ENCODE data around the gene ZNF22.

Gene ZNF22

DNA sequence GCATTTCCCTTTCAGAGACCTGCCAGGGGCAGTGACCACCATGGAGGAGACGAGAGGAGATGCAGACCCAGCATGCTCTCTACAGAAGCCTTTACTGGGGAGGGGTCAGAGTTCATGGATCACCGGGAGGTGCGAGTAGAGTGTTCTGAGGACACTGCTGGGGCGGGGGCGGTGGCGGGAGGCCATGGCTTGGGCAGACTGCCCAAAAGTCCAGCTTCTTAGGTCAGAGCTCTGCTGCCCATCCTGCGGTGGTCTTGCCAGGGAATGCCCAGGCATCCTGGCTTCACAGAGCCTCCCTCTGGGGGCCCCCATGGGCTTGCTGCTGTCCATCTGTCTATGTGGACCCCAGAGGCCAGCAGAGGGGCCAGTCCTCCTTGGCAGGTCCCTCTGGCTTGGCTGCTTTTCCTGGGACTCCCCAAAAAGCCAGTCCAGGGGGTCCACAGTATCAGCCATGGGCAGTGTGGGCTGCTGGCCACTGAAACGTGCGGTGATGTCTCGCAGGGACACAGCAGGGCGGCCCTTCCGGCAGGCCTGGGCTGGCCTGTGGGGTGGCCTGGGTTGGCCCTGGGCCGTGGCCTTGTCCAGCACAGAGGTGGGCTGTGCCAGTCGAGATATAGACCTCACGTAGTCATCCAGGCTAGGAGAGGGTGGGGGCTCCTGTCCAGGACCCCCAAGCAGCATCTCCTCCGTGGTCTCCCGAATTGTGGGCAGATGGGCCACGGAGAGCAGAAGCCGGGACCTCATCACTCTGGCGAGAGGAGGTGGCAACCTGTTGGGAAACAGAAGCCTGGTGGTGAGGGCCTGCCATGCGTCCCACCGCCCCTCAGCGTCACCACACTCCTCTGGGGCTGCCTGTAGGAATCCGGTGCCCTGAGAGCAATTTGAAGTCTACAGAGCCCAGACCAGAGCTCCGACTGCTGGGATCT lies 23.2 kb upstream of the ZNF22 start:
- DNase-seq (ENCODE audit: low read depth in 2 of 2) = no peak

DNA sequence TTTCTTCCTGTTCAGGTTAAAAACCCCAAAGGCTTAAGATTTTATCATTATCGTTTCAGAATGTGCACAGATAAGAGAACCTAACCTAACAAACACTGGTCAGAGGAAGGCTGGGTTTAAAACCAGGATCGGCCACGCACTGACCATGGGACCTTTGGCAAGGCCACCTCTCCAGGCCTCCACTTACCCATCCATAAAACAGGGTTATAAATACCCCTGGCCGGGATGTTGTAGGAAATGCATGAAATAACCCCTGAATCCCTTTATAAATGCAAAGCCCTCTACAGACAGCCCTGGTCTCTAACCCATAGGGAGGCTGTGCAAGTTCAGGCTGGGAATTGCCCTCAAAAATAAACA lies 22.5 kb upstream of the ZNF22 start:
- no peak for DNase-seq (ENCODE audit: low read depth in 2 of 2)

DNA sequence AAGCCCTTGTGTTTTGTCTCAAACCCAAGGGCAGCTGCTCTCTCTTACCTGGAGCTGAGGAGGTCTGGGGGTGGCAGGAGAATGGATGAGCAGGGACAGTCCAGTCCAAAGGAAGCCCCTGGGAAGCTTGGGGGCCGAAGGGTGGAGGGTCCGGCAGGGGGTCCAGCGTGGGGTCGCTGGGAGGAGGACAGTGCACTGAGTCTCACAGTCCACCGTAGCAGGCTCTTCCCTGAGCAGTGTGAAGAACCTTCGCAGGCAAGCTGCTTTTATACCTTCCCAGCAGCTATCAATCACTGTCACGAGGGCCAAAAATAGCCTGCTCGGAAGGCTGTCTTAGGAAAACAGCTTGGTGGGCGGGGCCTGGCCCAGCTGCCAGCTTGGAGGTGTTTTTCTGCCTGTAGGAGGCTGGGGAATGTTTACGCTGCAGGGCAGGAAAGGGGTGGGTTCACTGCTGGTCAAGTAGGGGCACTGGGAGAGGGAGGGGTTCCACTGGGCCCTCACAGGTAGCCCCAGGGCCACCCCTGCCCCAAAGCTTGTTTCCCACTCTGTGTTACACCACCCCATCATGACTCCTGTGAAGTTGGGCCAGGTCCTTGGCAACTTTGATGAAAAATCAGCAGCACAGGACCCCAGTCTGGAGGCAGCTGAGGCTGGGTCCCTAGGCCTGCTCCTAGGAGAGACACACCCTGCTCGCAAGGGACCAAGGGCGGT lies 22.0 kb upstream of the ZNF22 start, which contains the start of gene DEPP1:
Gene DEPP1 (minus strand): TSS at position 240 of the 711 bp plus-strand sequence. CDS start 779 bp downstream, outside the sequence.
- DNase-seq (ENCODE audit: low read depth in 2 of 2) = no peak

DNA sequence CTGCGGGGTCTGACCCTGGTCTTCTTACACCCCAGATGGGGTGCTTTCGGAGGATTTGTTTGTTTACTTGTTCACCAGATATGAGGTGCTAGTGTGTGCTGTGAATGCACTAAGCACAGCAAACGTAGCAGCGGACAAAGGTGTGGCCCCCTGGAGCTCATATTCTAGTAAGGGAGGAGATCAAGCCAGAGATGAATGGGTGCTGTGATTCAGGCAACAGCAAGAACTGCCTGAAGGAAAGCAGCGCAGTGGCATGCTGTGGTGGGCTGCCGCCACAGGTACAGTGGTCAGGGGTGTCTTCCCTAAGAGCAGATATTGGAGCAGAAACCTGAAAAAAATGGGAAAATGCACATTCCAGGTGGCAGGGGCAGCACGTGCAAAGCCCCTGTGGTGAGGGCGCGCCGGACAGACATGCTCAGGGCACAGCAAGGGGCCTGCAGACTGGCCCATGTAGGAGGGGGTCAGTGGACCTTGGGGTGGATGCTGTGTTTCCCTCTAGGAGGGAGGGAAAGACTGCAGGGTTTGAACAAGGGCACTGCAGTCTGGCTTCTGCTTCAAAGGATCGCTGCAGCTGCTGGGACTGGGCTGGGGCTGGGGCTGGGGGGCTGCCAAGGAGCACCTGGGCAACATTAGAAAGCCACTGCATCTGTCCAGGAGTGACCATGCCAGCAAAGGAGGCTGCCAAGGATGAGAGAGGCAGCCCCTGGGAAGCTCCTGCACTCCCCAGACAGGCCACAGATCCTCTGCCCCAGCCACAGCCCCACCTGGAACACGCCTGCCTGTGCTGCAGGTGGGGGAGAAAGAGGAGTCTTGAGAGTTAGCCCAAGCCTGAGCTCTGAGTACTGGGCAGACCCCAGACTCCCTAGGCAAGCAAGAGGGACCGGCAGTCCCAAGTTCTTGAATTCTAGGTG lies 21.2 kb upstream of the ZNF22 start:
- DNase-seq (ENCODE audit: low read depth in 2 of 2) = no peak

DNA sequence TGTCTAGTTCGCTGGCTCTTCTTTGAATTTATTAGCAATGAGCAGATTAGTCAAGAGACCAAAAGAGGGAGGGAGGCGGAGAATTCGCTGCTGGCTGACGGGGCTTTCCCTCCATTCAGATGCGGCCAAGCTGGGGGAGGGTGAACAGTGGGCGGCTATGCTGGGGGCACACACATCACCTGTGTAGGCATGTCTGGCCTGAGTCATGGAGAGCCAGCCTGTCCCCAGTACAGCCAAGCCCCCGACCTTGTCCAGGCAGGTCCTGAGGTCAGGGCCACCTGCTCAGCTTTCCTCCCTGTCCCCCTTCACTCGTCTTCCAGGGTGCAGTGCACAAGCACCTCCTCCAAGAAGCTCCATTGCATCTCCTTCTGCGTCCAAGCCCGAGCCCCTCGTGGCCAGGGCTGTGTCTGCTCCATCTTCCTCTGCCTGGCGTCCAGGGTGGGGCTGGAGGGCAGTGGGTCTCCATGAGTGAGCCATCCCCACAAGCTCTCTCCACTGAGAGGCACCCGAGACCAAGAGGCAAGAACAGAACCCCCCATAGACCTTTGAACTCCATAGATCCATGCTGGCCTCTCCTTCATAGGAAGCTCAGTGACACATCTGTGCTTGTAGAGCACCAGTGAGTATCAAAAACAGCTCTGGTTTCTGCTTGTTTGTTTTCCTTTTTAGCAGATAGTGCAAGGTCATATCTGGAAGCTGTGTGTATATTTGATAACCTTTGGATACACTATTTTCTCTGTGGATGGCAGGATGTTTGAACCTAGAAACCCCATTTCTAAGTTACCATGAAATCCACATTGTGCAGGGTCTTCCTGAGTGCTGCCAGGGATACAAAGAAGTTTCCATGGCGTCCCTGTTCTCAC lies 20.2 kb upstream of the ZNF22 start:
- DNase-seq (ENCODE audit: low read depth in 2 of 2) = no peak

DNA sequence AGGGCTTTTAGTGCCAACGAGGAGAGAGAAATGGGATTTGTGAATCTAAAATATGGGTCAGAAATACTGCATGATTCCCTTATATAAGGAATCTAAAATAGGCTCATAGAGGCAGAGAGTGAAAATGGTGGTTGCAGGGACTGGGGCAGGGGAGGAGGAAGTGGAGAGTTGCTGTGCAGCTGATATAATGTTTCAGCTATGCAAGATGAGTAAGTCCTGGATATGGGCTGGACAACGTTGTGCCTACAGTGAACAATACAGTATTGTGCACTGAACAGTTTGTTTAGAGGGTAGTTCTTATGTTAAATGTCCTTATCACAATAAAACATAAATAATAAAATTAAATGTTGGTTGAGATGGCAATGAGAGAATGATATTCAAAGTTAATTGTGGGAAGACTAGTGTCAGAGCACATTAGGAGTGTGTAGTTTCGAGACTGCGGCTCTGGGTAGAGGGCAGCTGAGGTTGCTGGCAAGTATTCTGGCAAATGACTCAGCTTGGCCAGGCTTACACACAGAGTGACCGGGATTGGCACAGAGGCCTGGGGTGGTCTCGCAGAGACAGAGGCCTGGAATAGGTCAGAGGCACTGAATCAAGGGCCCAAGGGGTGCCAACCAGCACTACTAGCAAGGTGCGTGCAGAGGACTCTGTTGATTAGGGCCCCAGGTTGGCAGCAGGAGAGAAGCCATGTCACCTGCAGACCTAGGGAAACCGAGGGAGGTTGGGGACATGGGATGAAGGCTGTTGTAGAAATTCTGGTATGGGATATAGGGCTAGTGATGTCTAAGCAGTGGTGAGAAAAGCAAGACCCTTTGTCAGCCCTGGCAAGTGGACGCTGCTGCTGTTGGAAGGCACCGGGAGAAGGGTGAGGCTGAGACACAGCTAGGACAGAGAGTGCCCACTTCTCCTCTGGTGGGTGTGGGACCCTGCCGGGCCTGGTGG lies 19.3 kb upstream of the ZNF22 start:
- no peak for DNase-seq (ENCODE audit: low read depth in 2 of 2)

DNA sequence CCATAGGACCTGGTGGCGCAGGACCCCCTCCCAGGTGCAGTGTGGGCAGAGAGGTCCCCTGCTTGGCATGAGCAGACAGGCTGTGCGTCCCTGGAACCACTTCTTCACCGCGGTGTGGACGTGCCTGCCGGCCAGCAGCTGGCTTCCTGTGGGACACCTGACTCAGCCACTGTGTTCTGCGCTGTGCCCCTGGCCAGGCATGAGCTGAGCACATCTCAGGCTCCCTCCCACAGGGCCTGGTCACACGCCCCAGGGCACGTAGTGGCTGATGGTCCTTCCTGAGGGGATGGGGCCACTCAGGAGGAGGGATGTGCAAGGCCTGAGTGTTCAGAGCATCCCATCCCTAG lies 18.6 kb upstream of the ZNF22 start:
- DNase-seq (ENCODE audit: low read depth in 2 of 2) = no peak

DNA sequence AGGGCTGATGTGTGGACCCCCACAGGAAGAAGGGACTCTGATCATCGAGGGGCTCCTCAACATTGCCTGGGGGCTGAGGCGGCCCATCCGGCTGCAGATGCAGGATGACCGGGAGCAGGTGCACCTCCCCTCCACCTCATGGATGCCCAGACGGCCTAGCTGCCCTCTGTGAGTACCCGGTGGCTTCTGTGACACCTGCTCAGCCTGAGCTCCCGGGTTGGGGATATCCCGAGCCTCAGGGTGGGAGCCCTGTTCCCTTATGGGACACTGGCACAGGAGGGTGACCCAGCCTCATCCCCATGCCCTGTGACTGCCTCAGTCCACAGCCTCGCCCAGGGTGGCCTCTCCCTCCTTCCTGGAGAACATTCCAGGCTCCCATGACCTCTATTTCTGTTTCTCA lies 18.2 kb upstream of the ZNF22 start:
- no peak for DNase-seq (ENCODE audit: low read depth in 2 of 2)

DNA sequence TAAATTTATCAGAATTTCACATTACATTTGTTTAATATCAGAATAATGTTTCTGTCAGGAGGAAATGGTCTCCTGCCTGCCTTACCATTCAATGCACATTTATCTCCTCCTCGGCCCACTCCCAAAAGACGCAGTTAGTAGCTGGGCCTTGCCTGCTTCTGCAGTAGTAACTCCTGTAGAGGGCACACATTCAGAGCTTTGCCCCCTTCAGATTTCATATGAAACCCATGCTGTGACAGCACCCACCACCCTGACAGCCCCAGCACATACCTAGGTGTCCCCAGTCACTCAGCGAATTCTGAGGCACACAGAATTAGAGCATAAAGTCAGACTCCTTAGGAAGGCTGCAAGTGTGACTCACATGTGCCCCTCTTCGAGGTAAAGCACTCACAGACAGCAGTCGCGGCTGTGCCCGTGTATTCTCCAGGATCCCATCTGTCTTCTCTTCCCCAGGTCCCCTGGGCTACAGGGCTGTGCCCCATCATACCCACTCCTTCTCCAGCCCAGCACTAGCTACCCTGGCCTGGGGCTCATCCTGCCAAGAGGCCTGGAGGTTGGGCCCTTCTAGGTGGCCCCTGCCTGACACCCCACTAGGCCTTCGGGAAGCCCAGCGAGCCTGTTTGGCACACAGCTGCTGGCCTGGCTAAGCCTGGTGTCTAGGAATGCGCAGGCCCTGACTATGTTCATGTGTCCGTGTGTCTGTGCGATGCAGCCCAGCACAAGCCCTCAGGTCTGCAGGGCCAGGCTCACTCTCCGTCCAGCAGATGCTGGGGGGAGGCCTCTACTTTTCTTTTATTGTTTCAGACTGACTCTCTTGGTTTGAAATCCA lies 17.4 kb upstream of the ZNF22 start:
- no peak for DNase-seq (ENCODE audit: low read depth in 2 of 2)

DNA sequence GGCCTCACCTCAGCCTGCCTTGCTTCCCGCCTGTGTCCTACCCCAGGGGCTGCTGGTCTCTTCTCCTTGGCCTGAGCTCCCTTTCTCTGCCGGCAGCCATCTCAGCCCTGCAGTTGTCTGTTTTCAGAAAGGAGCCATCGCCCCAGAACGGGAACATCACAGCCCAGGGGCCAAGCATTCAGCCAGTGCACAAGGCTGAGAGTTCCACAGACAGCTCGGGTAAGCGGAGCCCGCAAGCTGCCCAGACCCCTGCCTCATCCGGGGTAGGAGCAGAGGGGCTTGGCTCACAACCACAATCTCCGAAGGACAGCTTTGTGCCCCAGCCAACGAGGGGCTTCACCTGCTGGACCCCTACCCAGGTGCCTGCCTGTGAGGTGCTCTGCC lies 16.8 kb upstream of the ZNF22 start:
- DNase-seq (ENCODE audit: low read depth in 2 of 2) = no peak

DNA sequence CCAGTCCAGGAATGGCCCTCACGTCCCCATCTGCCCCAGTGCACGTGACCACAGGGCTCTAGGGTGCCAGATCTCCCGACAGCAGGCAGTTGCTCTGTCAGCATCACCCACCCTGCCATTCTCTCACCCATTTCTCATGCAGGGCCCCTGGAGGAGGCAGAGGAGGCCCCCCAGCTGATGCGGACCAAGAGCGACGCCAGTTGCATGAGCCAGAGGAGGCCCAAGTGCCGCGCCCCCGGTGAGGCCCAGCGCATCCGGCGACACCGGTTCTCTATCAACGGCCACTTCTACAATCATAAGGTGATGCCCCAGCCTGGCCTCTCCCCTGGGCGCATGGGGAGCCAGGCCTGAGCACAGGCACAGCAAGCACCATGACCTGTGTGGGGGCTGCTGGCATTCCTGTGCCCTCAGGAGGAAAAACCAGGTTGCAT lies 16.0 kb upstream of the ZNF22 start:
- DNase-seq (ENCODE audit: low read depth in 2 of 2) = no peak

DNA sequence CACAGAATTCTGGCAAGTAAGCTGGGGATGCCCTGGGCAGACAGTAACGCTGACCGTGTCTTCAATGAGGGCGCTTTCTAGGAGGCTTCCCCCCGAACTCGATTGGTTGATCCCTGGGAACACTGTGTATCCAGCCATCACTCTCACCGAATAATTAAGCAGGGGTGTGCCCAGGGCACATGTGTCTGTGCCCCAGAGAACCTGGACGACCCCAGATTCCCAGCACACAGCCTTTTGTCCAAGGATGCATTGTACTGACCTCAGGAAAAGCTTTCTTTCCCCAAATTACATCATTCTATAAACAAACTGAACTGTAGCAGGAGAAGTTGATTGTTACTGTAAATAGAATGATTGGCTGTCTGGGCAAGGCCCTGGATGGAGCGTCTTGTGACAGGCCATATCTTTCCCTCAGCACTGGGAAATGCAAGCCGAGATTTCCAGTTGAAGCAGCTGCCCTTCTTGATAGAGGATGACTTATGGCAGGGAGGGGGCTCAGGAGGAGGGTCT lies 15.5 kb upstream of the ZNF22 start:
- no peak for DNase-seq (ENCODE audit: low read depth in 2 of 2)

DNA sequence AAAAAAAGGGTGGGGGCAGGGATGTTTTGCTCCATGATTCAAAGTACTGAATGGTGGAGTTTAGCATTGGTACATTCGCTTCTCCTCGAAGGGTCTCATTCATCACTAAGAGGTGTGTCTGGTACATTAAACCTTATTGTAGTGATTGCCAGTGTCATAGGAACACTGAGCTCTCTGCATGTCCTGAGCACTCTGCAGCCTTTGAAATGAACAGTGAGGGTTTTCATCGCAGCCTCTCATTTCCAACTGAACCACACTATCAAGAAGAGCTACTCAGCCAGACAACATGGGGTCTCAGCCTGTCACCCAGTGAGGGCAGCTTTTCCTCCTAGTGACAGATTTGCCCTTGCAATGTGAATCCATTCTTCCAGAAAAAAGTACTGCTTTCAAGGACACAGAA lies 14.5 kb upstream of the ZNF22 start:
- no peak for DNase-seq (ENCODE audit: low read depth in 2 of 2)

DNA sequence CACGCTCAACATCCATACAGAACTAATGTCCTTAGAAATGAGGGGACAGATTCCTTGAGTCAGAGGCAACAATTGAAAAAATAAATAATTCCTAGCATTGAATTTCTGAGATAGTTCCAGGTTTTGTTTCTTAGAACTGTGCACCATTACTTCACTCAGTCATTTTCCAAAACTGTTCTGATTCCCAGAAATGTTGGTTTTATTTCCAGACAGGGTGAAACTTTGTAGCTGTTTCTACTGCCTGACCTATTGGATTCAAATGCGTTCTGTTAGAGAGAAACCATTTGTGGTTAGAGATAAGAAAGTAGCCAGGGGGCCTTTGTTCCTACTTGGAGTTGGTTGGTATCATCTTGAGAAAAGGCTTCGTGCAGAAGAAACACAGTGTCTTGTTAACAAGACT lies 14.1 kb upstream of the ZNF22 start:
- DNase-seq (ENCODE audit: low read depth in 2 of 2) = no peak

DNA sequence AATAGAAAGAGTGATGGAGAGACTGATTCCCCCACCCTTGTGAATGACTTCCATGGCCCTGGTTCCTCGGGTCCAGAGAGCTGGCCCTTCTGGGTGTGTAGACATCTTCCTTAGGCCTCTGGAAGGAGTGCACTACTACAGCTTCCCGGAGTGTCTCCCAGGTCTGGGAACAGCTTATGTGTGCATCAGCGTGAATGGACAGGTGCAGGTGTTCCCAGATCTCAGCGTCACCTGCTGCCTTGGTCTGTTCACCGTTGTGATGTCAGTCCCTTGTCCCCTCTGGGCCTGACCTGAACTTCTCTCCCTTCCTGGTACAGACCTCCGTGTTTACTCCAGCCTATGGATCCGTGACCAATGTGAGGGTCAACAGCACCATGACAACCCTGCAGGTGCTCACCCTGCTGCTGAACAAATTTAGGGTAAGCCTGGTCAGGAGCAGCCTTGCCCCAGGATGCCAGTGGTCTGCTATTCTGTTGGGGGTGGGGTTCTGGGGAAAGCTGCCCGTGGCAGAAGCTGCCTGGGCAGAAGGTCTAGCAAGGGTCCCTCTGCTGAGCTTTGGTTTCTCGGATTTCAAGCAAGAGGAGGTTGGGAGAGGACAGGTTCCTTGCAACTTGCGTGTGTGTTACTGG lies 11.7 kb upstream of the ZNF22 start:
- no peak for DNase-seq (ENCODE audit: low read depth in 2 of 2)

DNA sequence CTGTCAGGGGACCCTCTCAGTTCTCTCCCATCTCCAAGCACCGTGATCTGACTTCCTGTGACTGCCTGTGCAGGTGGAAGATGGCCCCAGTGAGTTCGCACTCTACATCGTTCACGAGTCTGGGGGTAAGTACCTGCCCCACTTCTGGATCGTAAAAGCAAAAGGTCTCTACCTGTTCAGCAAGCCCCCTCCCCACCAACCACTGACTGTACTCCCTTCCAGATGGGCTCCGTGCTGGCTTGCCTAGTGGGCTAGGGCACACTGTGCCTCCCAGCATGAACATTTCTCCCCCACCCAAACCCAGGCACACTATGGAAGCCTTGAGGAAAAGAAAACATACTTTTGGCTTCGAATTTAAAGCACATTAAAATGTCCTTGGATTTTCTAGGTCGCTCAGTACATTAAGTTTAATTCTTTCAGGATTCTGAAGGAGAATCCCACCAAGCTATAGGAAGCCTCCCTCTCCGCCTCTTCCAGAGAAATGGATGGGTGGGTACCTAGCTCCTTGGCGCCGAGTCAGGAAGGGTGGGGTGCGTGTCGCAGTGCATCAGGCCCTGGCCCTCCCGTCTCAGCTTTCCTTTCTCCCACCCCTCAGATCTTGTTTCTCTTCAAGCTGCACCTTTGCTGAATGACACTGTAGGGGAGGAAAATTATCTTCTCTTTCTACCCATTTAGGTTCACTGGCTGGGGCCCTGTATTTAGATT lies 11.0 kb upstream of the ZNF22 start:
- no peak for DNase-seq (ENCODE audit: low read depth in 2 of 2)

DNA sequence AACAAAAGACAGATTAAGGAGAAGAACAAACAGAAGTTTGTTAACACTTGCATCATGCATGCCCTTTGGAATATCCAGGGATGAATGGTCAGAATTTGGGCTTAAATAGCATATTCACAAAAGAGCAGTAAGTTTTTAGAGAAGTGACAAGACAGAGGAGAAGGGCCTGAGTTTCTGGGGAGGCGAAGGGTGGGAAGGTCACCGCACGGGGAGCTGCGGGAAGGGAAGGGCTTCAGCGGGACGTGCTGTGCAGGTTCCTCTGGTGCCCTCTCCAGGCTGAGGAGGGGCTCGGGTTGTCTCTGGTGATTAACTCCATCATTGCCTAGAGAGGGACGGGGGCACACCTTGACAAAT lies 10.4 kb upstream of the ZNF22 start:
- DNase-seq (ENCODE audit: low read depth in 2 of 2) = no peak

DNA sequence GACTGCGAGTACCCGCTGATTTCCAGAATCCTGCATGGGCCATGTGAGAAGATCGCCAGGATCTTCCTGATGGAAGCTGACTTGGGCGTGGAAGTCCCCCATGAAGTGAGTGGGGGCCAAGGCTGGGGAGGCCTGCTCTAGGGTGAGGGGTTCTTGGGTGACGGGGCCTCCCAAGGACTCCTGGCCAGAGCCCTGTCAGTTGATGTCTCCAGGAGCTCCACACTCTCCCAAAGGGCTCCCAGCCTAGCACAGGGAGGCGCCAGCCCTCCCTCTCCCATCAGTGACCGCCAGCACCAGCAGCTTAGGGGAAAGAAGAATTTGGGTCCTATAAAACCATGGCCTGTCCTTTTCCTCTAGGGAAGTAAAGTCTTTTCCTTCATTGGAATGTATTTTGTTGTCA lies 9.8 kb upstream of the ZNF22 start:
- DNase-seq (ENCODE audit: low read depth in 2 of 2) = no peak

All from stimulated activated CD8-positive, alpha-beta memory T cell treated with anti-CD3 and anti-CD28 coated beads, Interleukin-7, amount 100 ng/mL, for 4 hours (primary cell).